ENCODE results near the gene NIP7.
A peak's percentile ranks its signal among the peaks of the same experiment; 100 is the strongest.
"Not testable (repeated sequence)": the region's sequence is repeated elsewhere in the genome, so short reads cannot be mapped to it uniquely, and the experiment has no call there.

Gene NIP7

GRCh38 chr16:69339289-69340094 lies at the start of gene NIP7, which contains the start of gene COG8:
NIP7 (plus strand) TSS chr16:69339772; CDS start chr16:69339830, 58 bp downstream.
COG8 (minus strand) TSS chr16:69339564; CDS start chr16:69339552, 12 bp downstream.
- DNase-seq (ENCODE audit: low spot score): peak; percentile 98

GRCh38 chr16:69291657-69292056 lies 47.9 kb upstream of the NIP7 start:
- not testable (repeated sequence) for DNase-seq (ENCODE audit: low spot score)

GRCh38 chr16:69293401-69293800 lies 46.2 kb upstream of the NIP7 start:
- DNase-seq (ENCODE audit: low spot score): no peak

GRCh38 chr16:69294051-69294450 lies 45.5 kb upstream of the NIP7 start:
- DNase-seq (ENCODE audit: low spot score): no peak

- DNase-seq (ENCODE audit: low spot score): not testable (repeated sequence)
These were observed 42.8 kb upstream of the NIP7 start for GRCh38 chr16:69296771-69297170.

GRCh38 chr16:69298261-69298660 lies 41.3 kb upstream of the NIP7 start:
- no peak for DNase-seq (ENCODE audit: low spot score)

GRCh38 chr16:69301187-69301586 lies 38.4 kb upstream of the NIP7 start:
- no peak for DNase-seq (ENCODE audit: low spot score)

- no peak for DNase-seq (ENCODE audit: low spot score)
These were observed 37.7 kb upstream of the NIP7 start for GRCh38 chr16:69301861-69302260.

GRCh38 chr16:69302301-69302700 lies 37.3 kb upstream of the NIP7 start:
- no peak for DNase-seq (ENCODE audit: low spot score)

GRCh38 chr16:69306031-69306430 lies 33.5 kb upstream of the NIP7 start:
- DNase-seq (ENCODE audit: low spot score): no peak

- DNase-seq (ENCODE audit: low spot score): no peak
These were observed 32.5 kb upstream of the NIP7 start for GRCh38 chr16:69307091-69307490.

- no peak for DNase-seq (ENCODE audit: low spot score)
These were observed 31.7 kb upstream of the NIP7 start for GRCh38 chr16:69307856-69308255.

GRCh38 chr16:69309316-69309715 lies 30.3 kb upstream of the NIP7 start:
- no peak for DNase-seq (ENCODE audit: low spot score)

GRCh38 chr16:69310653-69311532 lies 28.7 kb upstream of the NIP7 start, which contains the start of gene VPS4A:
VPS4A (plus strand) TSS chr16:69311350; CDS start chr16:69311512, 162 bp downstream.
- DNase-seq (ENCODE audit: low spot score): peak; percentile 93

GRCh38 chr16:69311533-69312387 lies 27.8 kb upstream of the NIP7 start:
- peak; percentile 16 for DNase-seq (ENCODE audit: low spot score)

GRCh38 chr16:69313469-69313868 lies 26.1 kb upstream of the NIP7 start:
- DNase-seq (ENCODE audit: low spot score): no peak

- DNase-seq (ENCODE audit: low spot score): no peak
These were observed 25.0 kb upstream of the NIP7 start for GRCh38 chr16:69314534-69314933.

GRCh38 chr16:69315486-69316311 lies 23.9 kb upstream of the NIP7 start:
- DNase-seq (ENCODE audit: low spot score): no peak

- DNase-seq (ENCODE audit: low spot score): no peak
These were observed 23.0 kb upstream of the NIP7 start for GRCh38 chr16:69316595-69317034.

GRCh38 chr16:69318177-69318910 lies 21.2 kb upstream of the NIP7 start:
- no peak for DNase-seq (ENCODE audit: low spot score)
